Measurements from ENCODE around the gene TNFRSF9. TPM values are rescaled to one million over a fixed set of nuclear protein-coding genes. Genes with fewer than 3 reads are reported as not detected.

TNFRSF9 gene
- total RNA-seq, 1 experiment from 2014 or later = not detected

- no peak overlapping the region for H3K14ac ChIP-seq (ENCODE audit: insufficient read depth, low read length)
- H3K9me3 ChIP-seq (ENCODE audit: control insufficient read depth, low read depth, low read length) = no peaks in the 10 kb centered on the region
- H3K27me3 ChIP-seq (ENCODE audit: insufficient read depth, low read length) = no peaks in the 10 kb centered on the region
- no peak overlapping the region for H2BK20ac ChIP-seq (ENCODE audit: low read depth, low read length, poor library complexity, severe bottlenecking)
- no peak overlapping the region for H2BK5ac ChIP-seq (ENCODE audit: insufficient read length, low read length)
- H2BK120ac ChIP-seq (ENCODE audit: low read depth, low read length, poor library complexity, severe bottlenecking) = no peak overlapping the region
- WGBS (ENCODE audit: extremely low coverage, insufficient read length, low lambda C conversion rate) = no CpG with 5 or more reads among the region's 7 CpGs
- no peak overlapping the region for H3K4ac ChIP-seq (ENCODE audit: low read depth, low read length)
- no peaks in the 10 kb centered on the region for H3K79me1 ChIP-seq (ENCODE audit: insufficient read depth, low read depth, low read length, poor library complexity, severe bottlenecking)
- Mint-ChIP-seq H3K27me3 (ENCODE audit: low read depth) (no peaks in the 10 kb centered on the region), H3K9me3 (peaks cover 0 to 5% of the 10 kb centered on the region in 2 experiments; a peak in 1 of 5 replicates), H3K4me3 (no peak overlapping the region; a peak in 1 of 5 replicates), H3K4me1 (peaks cover 19 to 40% of the 10 kb centered on the region in 2 experiments), H3K36me3 (ENCODE audit: insufficient read depth in 1 of 3, low read depth in 3 of 3) (peaks cover 41 to 57% (median 49%) of the 10 kb centered on the region in 3 experiments), H3K27ac (peak overlapping the region in 1 of 3 experiments; percentile 44; a peak in 1 of 7 replicates)
- DNase-seq = no peak
- H3K18ac ChIP-seq (ENCODE audit: insufficient read length, low read depth, low read length) = no peak overlapping the region
- no peaks in the 10 kb centered on the region for H3K23me2 ChIP-seq (ENCODE audit: insufficient read length, low read depth, low read length, poor library complexity, severe bottlenecking)
- TF ChIP-seq, protein P1, sequence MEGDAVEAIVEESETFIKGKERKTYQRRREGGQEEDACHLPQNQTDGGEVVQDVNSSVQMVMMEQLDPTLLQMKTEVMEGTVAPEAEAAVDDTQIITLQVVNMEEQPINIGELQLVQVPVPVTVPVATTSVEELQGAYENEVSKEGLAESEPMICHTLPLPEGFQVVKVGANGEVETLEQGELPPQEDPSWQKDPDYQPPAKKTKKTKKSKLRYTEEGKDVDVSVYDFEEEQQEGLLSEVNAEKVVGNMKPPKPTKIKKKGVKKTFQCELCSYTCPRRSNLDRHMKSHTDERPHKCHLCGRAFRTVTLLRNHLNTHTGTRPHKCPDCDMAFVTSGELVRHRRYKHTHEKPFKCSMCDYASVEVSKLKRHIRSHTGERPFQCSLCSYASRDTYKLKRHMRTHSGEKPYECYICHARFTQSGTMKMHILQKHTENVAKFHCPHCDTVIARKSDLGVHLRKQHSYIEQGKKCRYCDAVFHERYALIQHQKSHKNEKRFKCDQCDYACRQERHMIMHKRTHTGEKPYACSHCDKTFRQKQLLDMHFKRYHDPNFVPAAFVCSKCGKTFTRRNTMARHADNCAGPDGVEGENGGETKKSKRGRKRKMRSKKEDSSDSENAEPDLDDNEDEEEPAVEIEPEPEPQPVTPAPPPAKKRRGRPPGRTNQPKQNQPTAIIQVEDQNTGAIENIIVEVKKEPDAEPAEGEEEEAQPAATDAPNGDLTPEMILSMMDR (conservative IDR thresholded peaks at IDR 0.05) = no peak
- H4K5ac ChIP-seq (ENCODE audit: insufficient read length, low read depth, low read length) = no peak overlapping the region
- H3K4me2 ChIP-seq (ENCODE audit: insufficient read depth, insufficient read length, low read length) = no peak overlapping the region
- no peak overlapping the region for H3T11ph ChIP-seq (ENCODE audit: low read length)
- no peaks in the 10 kb centered on the region for H3K79me2 ChIP-seq (ENCODE audit: insufficient read depth, low read length)
- H3K23ac ChIP-seq (ENCODE audit: insufficient read length, low read depth, low read length) = no peak overlapping the region
- no peak overlapping the region for H4K8ac ChIP-seq (replicated peaks; ENCODE audit: insufficient read length, low read depth, low read length)
- no peak overlapping the region for H3K56ac ChIP-seq (ENCODE audit: insufficient read length, low read depth, low read length)
- no peak overlapping the region for H2BK12ac ChIP-seq (ENCODE audit: insufficient read length, low read depth, low read length)
- H2BK15ac ChIP-seq (ENCODE audit: low read depth, low read length) = no peak overlapping the region
- H4K20me1 ChIP-seq (ENCODE audit: control insufficient read depth, insufficient read depth, insufficient read length) = peaks cover 3% of the 10 kb centered on the region
- no peak overlapping the region for H4K91ac ChIP-seq (ENCODE audit: insufficient read length, low read depth, low read length)
- H2AFZ ChIP-seq (ENCODE audit: low read length) = no peak overlapping the region
- no peak overlapping the region for H3K27ac ChIP-seq (ENCODE audit: insufficient read length, low read depth, low read length)
- no peaks in the 10 kb centered on the region for H3K4me1 ChIP-seq (ENCODE audit: insufficient read depth, low read length)
- no peak overlapping the region for H3K9ac ChIP-seq (ENCODE audit: extremely low read depth, insufficient read length, low read length)
- no peak overlapping the region for H2AK5ac ChIP-seq (ENCODE audit: insufficient read length, low read length)
Observed at GRCh38 chr1:7987528-7987927, 46.9 kb upstream of the TNFRSF9 start.
